HepG2 (cell line): ENCODE results near the gene C1orf226. TPM values are rescaled to one million over a fixed set of nuclear protein-coding genes. Genes with fewer than 3 reads are reported as not detected.

ENCODE experiments used
- ATAC-seq: fragments of 200-7000 bp; cut with Tn5 transposase; 3 replicates; pipeline ENCODE4 v1.9.1; 2020; ENCODE audit warnings: mild to moderate bottlenecking, moderate library complexity
- BruUV-seq: library from RNA; stranded (reverse); fragments of 400-500 nt; replicated peaks from 2 replicates; lab custom pipeline; 2021; lab: Mats Ljungman, UMichigan
- CTCF ChIA-PET: fragments of 300-600 bp; formaldehyde crosslinking; extraction: SDS; loops from one replicate; lab custom pipeline; 2021; ENCODE audit warnings: low total read pairs, inconsistent platforms, low intra/inter-chr PET ratio; lab: Yijun Ruan, JAX
- POLR2A ChIA-PET: fragments of 350-600 bp; sonication (Branson Sonifier 250); formaldehyde crosslinking; loops from one replicate; lab custom pipeline; 2020; ENCODE audit warnings: antibody characterized with exemption, inconsistent platforms; lab: Yijun Ruan, JAX
- DNase-seq: peaks from one replicate; pipeline ENCODE4 v3.0.0-alpha.2; 2015; ENCODE audit warnings: low spot score
- FAIRE-seq: peaks from 3 replicates; lab custom pipeline; 2011; peaks lifted over from hg19 to GRCh38; lab: Jason Lieb, UNC
- H2AFZ ChIP-seq: one replicate; pipeline ENCODE4 v1.6.1; 2011; ENCODE audit warnings: low read length, inconsistent platforms
- H3K27ac ChIP-seq: fragments of 300-600 bp; 3 replicates; pipeline ENCODE4 v1.8.0; 2011; ENCODE audit warnings: mixed run types, mild to moderate bottlenecking, mixed read lengths, low read length, inconsistent platforms; ENCODE audit not compliant: insufficient read depth; ENCODE audit errors: extremely low read length
- H3K27me3 ChIP-seq, 2 experiments: fragments of 200-600 bp in 1 of 2; 2 replicates in 1 of 2; 3 replicates in 1 of 2; pipeline versions ENCODE4 v1.6.0 to v1.8.0; 2011; ENCODE audit warnings: low read length in 2 of 2, mild to moderate bottlenecking in 2 of 2, moderate library complexity in 2 of 2, inconsistent platforms in 1 of 2; ENCODE audit not compliant: insufficient read depth in 2 of 2, control insufficient read depth in 1 of 2
- H3K36me3 ChIP-seq, 2 experiments: fragments of 200-600 bp in 1 of 2; replicated peaks in 1 of 2; 2 replicates in 1 of 2; 3 replicates in 1 of 2; pipeline versions ENCODE4 v1.5.1 to v1.8.0; 2011; ENCODE audit warnings: low read length in 2 of 2, inconsistent platforms in 1 of 2; ENCODE audit not compliant: insufficient read depth in 2 of 2, control insufficient read depth in 1 of 2
- H3K4me1 ChIP-seq: 2 replicates; pipeline ENCODE4 v1.5.1; 2012; ENCODE audit warnings: low read length, inconsistent platforms; ENCODE audit not compliant: insufficient read depth
- H3K4me2 ChIP-seq: 2 replicates; pipeline ENCODE4 v1.6.0; 2011; ENCODE audit warnings: low read depth, low read length, inconsistent platforms
- H3K4me3 ChIP-seq, 3 experiments: fragments of 200-600 bp in 1 of 3; sonication (generic), shearing (Covaris generic) in 1 of 3; replicated peaks in 1 of 3; 2 replicates each; pipeline ENCODE4 v1.5.1; 2011 to 2016; ENCODE audit warnings: low read length in 3 of 3, inconsistent platforms in 2 of 3, low read depth in 2 of 3, mild to moderate bottlenecking in 2 of 3, control low read depth in 1 of 3, mixed read lengths in 1 of 3; ENCODE audit not compliant: insufficient read depth in 1 of 3
- H3K79me2 ChIP-seq: one replicate; pipeline ENCODE4 v1.6.1; 2011; ENCODE audit warnings: low read length, inconsistent platforms; ENCODE audit not compliant: insufficient read depth
- H3K9ac ChIP-seq: 2 replicates; pipeline ENCODE4 v1.6.0; 2011; ENCODE audit warnings: mild to moderate bottlenecking, low read depth, low read length, inconsistent platforms; ENCODE audit not compliant: insufficient read depth
- H3K9me3 ChIP-seq: 2 replicates; pipeline ENCODE4 v1.5.1; 2012; ENCODE audit warnings: mild to moderate bottlenecking, low read length
- H4K20me1 ChIP-seq: 2 replicates; pipeline ENCODE4 v1.6.0; 2011; ENCODE audit warnings: inconsistent platforms, mild to moderate bottlenecking, low read length, moderate library complexity; ENCODE audit not compliant: insufficient read depth
- BCL6 ChIP-seq: IDR thresholded peaks from 2 replicates; pipeline ENCODE4 v1.6.1; 2016; ENCODE audit warnings: missing genetic modification reagents, missing compliant biosample characterization
- GATAD2A ChIP-seq: IDR thresholded peaks from 2 replicates; pipeline ENCODE4 v1.6.1; 2016
- RXRA ChIP-seq: sonication (generic); formaldehyde crosslinking; IDR thresholded peaks from 2 replicates; pipeline ENCODE4 v1.5.1; 2020; ENCODE audit warnings: missing genetic modification reagents
- ZNF614 ChIP-seq: IDR thresholded peaks from 2 replicates; pipeline ENCODE4 v1.6.1; 2018; ENCODE audit warnings: missing biosample characterization, missing genetic modification reagents, inconsistent platforms, borderline replicate concordance
- WGBS: methylation state at CpG from one replicate; pipeline ENCODE4 v1.1.6; 2017; ENCODE audit warnings: low lambda C conversion rate; 5-methylcytosine and 5-hydroxymethylcytosine counted together
- in situ Hi-C: cut with HindIII; loops from 2 replicates; pipeline ENCODE4 v1.10.0; 2017; ENCODE audit warnings: low pct_unique_long_range_greater_than_20kb; ENCODE audit not compliant: extremely low pct_ligation_motif_present
- intact Hi-C: fragments of 100-400 bp; cut with micrococcal nuclease; formaldehyde crosslinking; loops from one replicate; pipeline ENCODE4 v1.10.0; 2022; ENCODE audit not compliant: unreplicated experiment
- polyA plus RNA-seq, 8 experiments: library from polyadenylated mRNA; depleted of rRNA in 3 of 8; stranded (reverse) in 7 of 8; unstranded in 1 of 8; fragments of >200 nt; fragmentation: Illumina TruSeq in 4 of 8; extraction: Trizol in 4 of 8; gene quantifications; 2 replicates each; pipeline versions ENCODE4 v1.2.1 to v1.2.3, GENCODE V29; 2011 to 2016; ENCODE audit warnings: low read depth in 4 of 8, missing spikeins in 1 of 8, mixed read lengths in 1 of 8; ENCODE audit not compliant: insufficient read depth in 1 of 8
- total RNA-seq, 5 experiments: library from RNA; depleted of rRNA; stranded (reverse); fragments of >200 nt; fragmentation: Illumina TruSeq; extraction: Trizol; gene quantifications; 2 replicates each; pipeline ENCODE4 v1.2.3, GENCODE V29; 2016; ENCODE audit warnings: low read depth in 1 of 5

Gene C1orf226
- total and polyA plus RNA-seq, 2 of the 13 experiments (the other 11 are each of a cell fraction or from before 2014, with no cell fraction given): 4.7 to 4.9 TPM

DNA sequence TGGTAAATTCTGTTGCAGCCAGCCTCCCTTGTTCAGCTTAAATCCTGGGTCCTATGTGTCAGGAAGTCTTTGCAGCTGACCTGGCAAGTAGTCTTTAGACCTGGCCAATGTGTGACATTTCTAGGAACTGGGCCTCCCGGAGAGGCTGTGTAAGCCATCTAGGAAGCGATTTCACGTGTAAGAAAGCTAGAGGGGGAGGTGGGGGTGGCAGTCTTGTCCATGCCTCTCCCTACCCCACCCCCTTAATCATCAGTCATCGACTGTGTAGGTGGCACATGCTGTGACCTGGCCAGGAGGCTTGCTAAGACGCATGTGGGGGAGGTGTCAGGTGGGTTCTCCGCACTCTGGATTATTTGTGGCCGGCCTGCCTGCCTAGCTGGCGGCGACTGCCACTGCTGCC, 8.4 kb downstream of the C1orf226 start:
- intact Hi-C loops: loop anchor here (10.0 kb wide), 1 partner anchor 105 kb away; no protein-coding TSS in a partner anchor
- no peak overlapping the region for H3K9ac ChIP-seq
- no peaks in the 10 kb centered on the region for H3K36me3 ChIP-seq
- no TSS peak for BruUV-seq
- no peak overlapping the region for H3K4me3 ChIP-seq
- ATAC-seq (peak; percentile 42), DNase-seq (no peak), FAIRE-seq (no peak)
- H2AFZ ChIP-seq: no peak overlapping the region
- no peak overlapping the region for H3K27ac ChIP-seq
- H4K20me1 ChIP-seq: no peaks in the 10 kb centered on the region
- no peak overlapping the region for H3K4me2 ChIP-seq
- WGBS: no CpG with 5 or more reads among the region's 9 CpGs
- ChIA-PET POLR2A (no interaction called here), CTCF (no interaction called here)
- no peaks in the 10 kb centered on the region for H3K9me3 ChIP-seq
- in situ Hi-C loops: loop anchor here (5.0 kb wide), 1 partner anchor 333 kb away; no protein-coding TSS in a partner anchor
- peaks cover 21% of the 10 kb centered on the region for H3K4me1 ChIP-seq
- H3K79me2 ChIP-seq: no peaks in the 10 kb centered on the region
- TF ChIP-seq BCL6 (CRISPR knock-in tag) (peak; percentile 69), RXRA (CRISPR knock-in tag) (no peak)
- TF ChIP-seq, all 625 proteins: peak for 1
- no peaks in the 10 kb centered on the region for H3K27me3 ChIP-seq

GRCh38 chr1:162390396-162391185, 9.1 kb downstream of the C1orf226 start:
- Histone ChIP-seq H3K79me2 (no peaks in the 10 kb centered on the region), H3K27me3 (no peaks in the 10 kb centered on the region), H3K4me3 (no peak overlapping the region), H3K4me1 (peaks cover 21% of the 10 kb centered on the region), H3K9me3 (no peaks in the 10 kb centered on the region), H3K27ac (no peak overlapping the region), H2AFZ (no peak overlapping the region), H3K4me2 (no peak overlapping the region), H4K20me1 (no peaks in the 10 kb centered on the region), H3K9ac (no peak overlapping the region), H3K36me3 (no peaks in the 10 kb centered on the region)
- no peak for FAIRE-seq
- DNase-seq: no peak
- POLR2A ChIA-PET: no interaction called here
- in situ Hi-C loops (loop anchor here (5.0 kb wide), 1 partner anchor 333 kb away; no protein-coding TSS in a partner anchor), intact Hi-C loops (loop anchor here (10.0 kb wide), 1 partner anchor 106 kb away; no protein-coding TSS in a partner anchor)
- ATAC-seq: no peak; the same call in 2 of the 3 replicates
- WGBS: 44% methylated on average over 14 of the region's 15 CpGs
- TF ChIP-seq ZNF614 (CRISPR knock-in tag) (no peak), GATAD2A (no peak)
- BruUV-seq: no TSS peak
- CTCF ChIA-PET: no interaction called here
